SK-N-MC (cell line): Measurements from ENCODE around the gene RAB8A.

Experiments
- EZH2 ChIP-seq: fragments of 200-600 bp; sonication (generic); IDR thresholded peaks from one replicate; pipeline ENCODE4 v1.6.1; 2017; ENCODE audit warnings: antibody characterized with exemption
- POLR2AphosphoS5 ChIP-seq: IDR thresholded peaks from 2 replicates; pipeline ENCODE4 v1.6.1; 2012; ENCODE audit warnings: mild to moderate bottlenecking, low read depth, low read length, borderline replicate concordance

DNA sequence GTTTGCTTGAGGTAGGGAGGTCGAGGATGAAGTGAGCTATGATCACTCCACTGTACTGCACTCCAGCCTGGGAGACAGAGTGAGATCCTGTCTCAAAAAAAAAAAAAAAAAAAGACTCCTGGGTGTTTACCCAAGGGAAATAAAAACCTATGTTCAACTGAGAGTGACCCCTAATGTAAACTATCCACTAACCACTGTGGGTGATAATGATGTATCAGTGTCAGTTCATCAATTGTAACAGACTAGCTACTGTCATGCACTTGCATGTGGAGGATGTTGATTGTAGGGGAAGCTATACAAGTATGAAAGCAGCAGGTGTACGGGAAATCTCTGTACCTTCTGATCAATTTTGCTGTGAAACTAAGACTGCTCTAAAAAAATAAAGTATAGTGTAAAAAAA is 64.3 kb downstream of the RAB8A start:
- TF ChIP-seq EZH2 (no peak), POLR2AphosphoS5 (no peak)
